ENCODE measurements around the gene YPEL2. TPM values are rescaled to one million over a fixed set of nuclear protein-coding genes. Genes with fewer than 3 reads are reported as not detected.

The YPEL2 gene
- total and polyA plus RNA-seq, 2 donors (not counting 3 experiments of a cell fraction or from before 2014, with no cell fraction given), result 36.5 to 66.8 TPM

GRCh38 chr17:59329176-59330052, 2.0 kb upstream of the YPEL2 start:
- peak; percentile 96 for DNase-seq (ENCODE audit: low read depth, low spot score)
- Histone ChIP-seq H3K36me3 (ENCODE audit: control insufficient read depth in 2 of 2, extremely low read depth in 1 of 2, insufficient read depth in 2 of 2, low read length in 2 of 2) (no peaks in the 10 kb centered on the region), H3K27ac (ENCODE audit: insufficient read depth, low read depth, low read length) (peak overlapping the region; percentile 69), H3K9me1 (replicated peaks; ENCODE audit: control insufficient read depth, extremely low read depth, insufficient read depth, low read length) (no peaks in the 10 kb centered on the region), H3K9me3 (replicated peaks; ENCODE audit: control insufficient read depth, insufficient read depth, low read length) (no peaks in the 10 kb centered on the region), H4K20me1 (replicated peaks; ENCODE audit: control insufficient read depth, extremely low read depth, insufficient read depth, low read length) (no peaks in the 10 kb centered on the region), H3K4me3 (replicated peaks in 1 of 3; ENCODE audit: insufficient read depth in 1 of 3, low read depth in 1 of 3, low read length in 3 of 3) (no peak overlapping the region), H3K4me1 (ENCODE audit: control insufficient read depth, extremely low read depth, insufficient read depth, low read length) (peaks cover 49% of the 10 kb centered on the region), H3K79me2 (ENCODE audit: control insufficient read depth, insufficient read depth, low read length) (peaks cover 22% of the 10 kb centered on the region), H3K4me2 (ENCODE audit: insufficient read depth, low read length) (peak overlapping the region; percentile 35), H3K27me3 (ENCODE audit: control insufficient read depth in 2 of 2, insufficient read depth in 2 of 2, low read length in 2 of 2) (no peaks in the 10 kb centered on the region), H2AFZ (ENCODE audit: low read depth, low read length) (peak overlapping the region; percentile 0), H3K9ac (replicated peaks; ENCODE audit: extremely low read depth, insufficient read depth, low read length) (peak overlapping the region; percentile 52)
- intact Hi-C loops (cut with micrococcal nuclease), result loop anchor here (1.0 to 5.0 kb wide), 6 partner anchors 49 to 378 kb away; partner anchors contain the start of genes PTRH2 and VMP1
- TF ChIP-seq GATA2 (IDR thresholded peaks at IDR 0.05; ENCODE audit: insufficient read depth, insufficient read length, low read depth, low read length) (peak; percentile 50), JUN (IDR thresholded peaks at IDR 0.05; ENCODE audit: borderline replicate concordance, insufficient read depth, insufficient read length, low read depth) (peak; percentile 73), POLR2A (IDR thresholded peaks at IDR 0.05; ENCODE audit: low read depth, low read length) (no peak), FOS (IDR thresholded peaks at IDR 0.05; ENCODE audit: borderline replicate concordance, insufficient read depth, low read length) (no peak), EZH2 (IDR thresholded peaks at IDR 0.05; ENCODE audit: borderline replicate concordance, low read depth, low read length, severe bottlenecking) (no peak), CTCF (IDR thresholded peaks at IDR 0.05; ENCODE audit: extremely low read depth in 1 of 2, insufficient read depth in 1 of 2, low read depth in 1 of 2, low read length in 2 of 2) (peak; percentile 80), POLR2AphosphoS5 (IDR thresholded peaks at IDR 0.05; ENCODE audit: insufficient read depth, low read depth, low read length) (peak; percentile 49), MYC (IDR thresholded peaks at IDR 0.05; ENCODE audit: low read depth, low read length) (no peak)
- TF ChIP-seq, protein P1, sequence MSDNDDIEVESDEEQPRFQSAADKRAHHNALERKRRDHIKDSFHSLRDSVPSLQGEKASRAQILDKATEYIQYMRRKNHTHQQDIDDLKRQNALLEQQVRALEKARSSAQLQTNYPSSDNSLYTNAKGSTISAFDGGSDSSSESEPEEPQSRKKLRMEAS (IDR thresholded peaks at IDR 0.05; ENCODE audit: insufficient read depth, insufficient read length), result no peak
- FAIRE-seq, result peak; percentile 94
- dilution Hi-C loops (cut with MboI; ENCODE audit: extremely low pct_ligation_motif_present, low sequenced_read_pairs), result loop anchor here (25.0 kb wide), 1 partner anchor 108 kb away; no protein-coding TSS in a partner anchor
- CTCF ChIA-PET, result interaction anchor here (0.6 to 4.5 kb wide), 40 partner anchors 9 to 618 kb away, joined by 3 to 147 read pairs (median 5); partner anchors contain the start of genes CLTC and DHX40
- TSS peak; percentile 24 for BruUV-seq (replicated peaks)
- POLR2A ChIA-PET, result interaction anchor here (0.5 to 1.9 kb wide), 9 partner anchors 10 to 290 kb away, joined by 3 to 12 read pairs (median 4); partner anchors contain the start of gene CLTC
